ENCODE data around the gene KRT13. TPM values are rescaled to one million over a fixed set of nuclear protein-coding genes. Genes with fewer than 3 reads are reported as not detected.
A peak's percentile ranks its signal among the peaks of the same experiment; 100 is the strongest.

KRT13 gene
- total and polyA plus RNA-seq, 5 experiments from 2014 or later: not detected

DNA sequence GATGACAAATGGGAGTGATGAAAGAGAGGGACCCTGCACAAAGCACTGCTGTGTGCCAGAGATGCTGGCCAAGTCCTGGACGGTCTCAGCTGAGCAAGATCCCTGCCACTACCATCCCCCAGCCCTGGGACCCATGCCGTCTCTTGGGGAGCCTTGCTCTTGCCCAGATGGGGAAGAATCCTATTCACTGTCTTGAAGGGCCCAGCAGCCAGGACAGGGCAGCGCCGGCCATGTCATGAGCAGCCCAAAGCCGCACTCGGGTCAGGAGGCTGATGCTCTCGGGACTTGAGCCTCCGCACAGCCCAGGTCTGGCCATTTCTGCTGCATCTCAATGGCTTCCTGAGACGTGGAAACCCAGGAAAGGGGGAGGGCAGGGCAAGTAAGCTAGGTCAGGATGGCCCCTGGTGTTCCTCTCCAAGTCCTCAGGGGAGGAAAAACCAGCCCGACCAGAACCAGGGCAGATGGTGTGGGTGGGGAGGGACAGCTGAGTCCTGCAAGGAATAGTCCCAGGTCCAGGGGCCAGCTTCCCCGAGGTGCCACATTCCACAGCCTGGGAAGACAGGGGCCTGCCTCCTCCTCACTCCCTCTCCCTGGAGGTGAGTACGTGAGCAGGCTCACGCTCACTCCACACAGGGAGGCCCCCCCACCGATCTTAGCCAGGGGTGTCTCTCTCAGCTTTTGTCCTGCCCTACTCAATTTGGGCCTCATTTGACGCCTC is 30.5 kb upstream of the KRT13 start:
- H3K4me1 Mint-ChIP-seq: peaks cover 0 to 4% (median 0%) of the 10 kb centered on the region in 4 donors
- H3K27me3 Mint-ChIP-seq: peaks cover 11 to 50% (median 36%) of the 10 kb centered on the region in 5 donors
- H3K36me3 Mint-ChIP-seq: peaks cover 0 to 3% (median 0%) of the 10 kb centered on the region in 3 donors
- POLR2A ChIA-PET: no interaction called here
- ATAC-seq: no peak
- H3K9me3 Mint-ChIP-seq: no peaks in the 10 kb centered on the region
- no peak overlapping the region for H3K4me3 Mint-ChIP-seq
- no peak overlapping the region for H3K27ac Mint-ChIP-seq
- peak in 1 of 10 donors; percentile 57 for DNase-seq

GRCh38 chr17:41534899-41535546 is 29.6 kb upstream of the KRT13 start:
- no peak overlapping the region for H3K4me3 Mint-ChIP-seq
- peak in 1 of 10 donors; percentile 59 for DNase-seq
- peaks cover 0 to 4% (median 0%) of the 10 kb centered on the region in 4 donors for H3K4me1 Mint-ChIP-seq
- ATAC-seq: no peak
- H3K27ac Mint-ChIP-seq: peak overlapping the region in 1 of 10 donors; percentile 4
- POLR2A ChIA-PET: no interaction called here
- H3K27me3 Mint-ChIP-seq: peaks cover 11 to 59% (median 37%) of the 10 kb centered on the region in 5 donors
- H3K36me3 Mint-ChIP-seq: peaks cover 0 to 3% (median 0%) of the 10 kb centered on the region in 3 donors
- no peaks in the 10 kb centered on the region for H3K9me3 Mint-ChIP-seq

- Mint-ChIP-seq H3K4me1 (peaks cover 4 to 11% (median 8%) of the 10 kb centered on the region in 4 donors), H3K27ac (no peak overlapping the region), H3K4me3 (no peak overlapping the region), H3K36me3 (peaks cover 0 to 4% (median 0%) of the 10 kb centered on the region in 3 donors), H3K27me3 (peaks cover 24 to 73% (median 50%) of the 10 kb centered on the region in 5 donors), H3K9me3 (peaks cover 0 to 3% (median 0%) of the 10 kb centered on the region in 9 donors)
- POLR2A ChIA-PET: no interaction called here
- ATAC-seq: no peak
- DNase-seq: peak in 1 of 10 donors; percentile 10
Observed at GRCh38 chr17:41533613-41534012, 28.2 kb upstream of the KRT13 start.

DNA sequence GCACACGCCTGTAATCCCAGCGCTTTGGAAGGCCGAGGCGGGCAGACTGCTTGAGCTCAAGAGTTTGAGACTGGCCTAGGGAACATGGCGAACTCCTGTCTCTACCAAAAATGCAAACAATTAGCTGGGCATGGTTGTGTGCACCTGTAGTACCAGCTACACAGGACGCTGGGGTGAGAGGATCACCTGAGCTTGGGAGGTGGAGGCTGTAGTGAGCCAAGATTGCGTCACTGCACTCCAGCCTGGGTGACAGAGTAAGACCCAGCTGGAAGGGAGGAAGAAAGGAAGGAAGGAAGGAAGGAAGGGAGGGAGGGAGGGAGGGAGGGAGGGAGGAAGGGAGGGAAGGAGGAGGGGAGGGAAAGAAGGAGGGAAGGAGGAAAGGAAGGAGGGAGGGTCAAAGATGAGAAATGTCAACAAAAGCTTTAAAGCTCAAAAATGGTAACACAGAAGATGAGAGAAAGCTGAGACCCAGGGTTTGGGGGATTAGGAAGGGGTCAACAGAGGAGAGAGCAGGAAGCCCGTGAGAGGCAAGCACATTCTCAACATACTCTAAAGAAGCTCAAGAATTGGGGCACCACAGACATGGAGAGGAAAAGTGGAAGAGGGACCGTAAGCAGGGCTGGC is 27.6 kb upstream of the KRT13 start:
- H3K27me3 Mint-ChIP-seq: peaks cover 27 to 79% (median 55%) of the 10 kb centered on the region in 5 donors

GRCh38 chr17:41531993-41532392 is 26.6 kb upstream of the KRT13 start:
- peaks cover 31 to 83% (median 56%) of the 10 kb centered on the region in 5 donors for H3K27me3 Mint-ChIP-seq
- peaks cover 0 to 4% (median 0%) of the 10 kb centered on the region in 3 donors for H3K36me3 Mint-ChIP-seq
- peaks cover 7 to 27% (median 18%) of the 10 kb centered on the region in 4 donors for H3K4me1 Mint-ChIP-seq
- DNase-seq (no peak), ATAC-seq (no peak)
- H3K9me3 Mint-ChIP-seq: peaks cover 0 to 3% (median 0%) of the 10 kb centered on the region in 9 donors
- POLR2A ChIA-PET: no interaction called here
- no peak overlapping the region for H3K27ac Mint-ChIP-seq
- no peak overlapping the region for H3K4me3 Mint-ChIP-seq

More for the DNA sequence above, 27.6 kb upstream of the KRT13 start:
- peak overlapping the region in 1 of 10 donors; percentile 61 for H3K27ac Mint-ChIP-seq
- H3K4me3 Mint-ChIP-seq: no peak overlapping the region
- ATAC-seq: no peak
- peak in 1 of 10 donors; percentile 16 for DNase-seq
- peaks cover 0 to 3% (median 0%) of the 10 kb centered on the region in 9 donors for H3K9me3 Mint-ChIP-seq
- peaks cover 6 to 17% (median 11%) of the 10 kb centered on the region in 4 donors for H3K4me1 Mint-ChIP-seq
- POLR2A ChIA-PET: no interaction called here
- H3K36me3 Mint-ChIP-seq: peaks cover 0 to 4% (median 0%) of the 10 kb centered on the region in 3 donors

GRCh38 chr17:41530062-41531048 is 24.9 kb upstream of the KRT13 start:
- peaks cover 34 to 81% (median 52%) of the 10 kb centered on the region in 5 donors for H3K27me3 Mint-ChIP-seq
- H3K36me3 Mint-ChIP-seq: peaks cover 0 to 4% (median 0%) of the 10 kb centered on the region in 3 donors
- peaks cover 0 to 3% (median 0%) of the 10 kb centered on the region in 9 donors for H3K9me3 Mint-ChIP-seq
- H3K27ac Mint-ChIP-seq: peak overlapping the region in 1 of 10 donors; percentile 25
- no peak for DNase-seq
- peaks cover 5 to 27% (median 19%) of the 10 kb centered on the region in 4 donors for H3K4me1 Mint-ChIP-seq
- POLR2A ChIA-PET: interaction anchor here (1.0 kb wide), 1 partner anchor 16 kb away, joined by 3 read pairs; no protein-coding TSS in a partner anchor
- ATAC-seq: no peak
- no peak overlapping the region for H3K4me3 Mint-ChIP-seq

- Mint-ChIP-seq H3K4me1 (peaks cover 4 to 27% (median 19%) of the 10 kb centered on the region in 4 donors), H3K4me3 (peak overlapping the region in 7 of 10 donors; percentile 25 to 77 (median 59)), H3K27me3 (peaks cover 34 to 77% (median 49%) of the 10 kb centered on the region in 5 donors), H3K27ac (peak overlapping the region in 1 of 10 donors; percentile 25), H3K9me3 (peaks cover 0 to 3% (median 0%) of the 10 kb centered on the region in 9 donors), H3K36me3 (peaks cover 0 to 4% (median 0%) of the 10 kb centered on the region in 3 donors)
- POLR2A ChIA-PET: interaction anchor here (1.0 kb wide), 1 partner anchor 15 kb away, joined by 3 read pairs; no protein-coding TSS in a partner anchor
- ATAC-seq (no peak), DNase-seq (no peak)
Observed at GRCh38 chr17:41529491-41529915, 24.1 kb upstream of the KRT13 start.

DNA sequence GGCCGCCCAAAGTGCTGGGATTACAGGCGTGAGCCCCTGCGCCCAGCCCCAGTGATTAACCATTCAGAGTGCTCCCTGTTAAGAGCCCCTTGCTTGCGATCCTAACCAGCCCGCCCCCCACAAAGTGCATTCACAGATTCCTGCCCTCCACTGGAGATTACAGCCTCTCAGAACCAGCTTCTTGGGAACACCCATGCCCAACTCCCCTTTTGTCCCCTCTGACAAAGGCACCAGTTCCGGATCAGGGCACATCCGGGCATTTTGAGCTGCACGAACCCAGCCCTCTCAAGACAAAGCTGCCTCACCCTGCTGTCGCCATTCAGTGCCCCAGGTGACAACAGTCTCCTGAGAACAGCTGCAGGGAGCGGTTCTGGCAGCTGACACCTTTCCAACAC is 23.5 kb upstream of the KRT13 start:
- H3K27me3 Mint-ChIP-seq: peaks cover 34 to 77% (median 49%) of the 10 kb centered on the region in 5 donors
- peaks cover 0 to 4% (median 0%) of the 10 kb centered on the region in 3 donors for H3K36me3 Mint-ChIP-seq
- POLR2A ChIA-PET: no interaction called here
- peaks cover 4 to 27% (median 19%) of the 10 kb centered on the region in 4 donors for H3K4me1 Mint-ChIP-seq
- peak overlapping the region in 2 of 10 donors; percentile 25 to 67 for H3K27ac Mint-ChIP-seq
- H3K4me3 Mint-ChIP-seq: peak overlapping the region; percentile 38 to 77 (median 61)
- peaks cover 0 to 3% (median 0%) of the 10 kb centered on the region in 9 donors for H3K9me3 Mint-ChIP-seq
- ATAC-seq (no peak), DNase-seq (no peak)

- POLR2A ChIA-PET: interaction anchor here (0.6 to 0.7 kb wide), 2 partner anchors 25 to 999 kb away, joined by 3 read pairs; no protein-coding TSS in a partner anchor
- peaks cover 4 to 27% (median 19%) of the 10 kb centered on the region in 4 donors for H3K4me1 Mint-ChIP-seq
- no peak overlapping the region for H3K27ac Mint-ChIP-seq
- DNase-seq: peak in 3 of 10 donors; percentile 10 to 15 (median 13)
- peaks cover 0 to 3% (median 0%) of the 10 kb centered on the region in 9 donors for H3K9me3 Mint-ChIP-seq
- H3K36me3 Mint-ChIP-seq: peaks cover 0 to 1% (median 0%) of the 10 kb centered on the region in 3 donors
- H3K4me3 Mint-ChIP-seq: peak overlapping the region in 9 of 10 donors; percentile 36 to 77 (median 61)
- ATAC-seq: peak; percentile 58 to 87
- H3K27me3 Mint-ChIP-seq: peaks cover 30 to 62% (median 40%) of the 10 kb centered on the region in 5 donors
Observed at GRCh38 chr17:41527063-41528023, 21.9 kb upstream of the KRT13 start.

DNA sequence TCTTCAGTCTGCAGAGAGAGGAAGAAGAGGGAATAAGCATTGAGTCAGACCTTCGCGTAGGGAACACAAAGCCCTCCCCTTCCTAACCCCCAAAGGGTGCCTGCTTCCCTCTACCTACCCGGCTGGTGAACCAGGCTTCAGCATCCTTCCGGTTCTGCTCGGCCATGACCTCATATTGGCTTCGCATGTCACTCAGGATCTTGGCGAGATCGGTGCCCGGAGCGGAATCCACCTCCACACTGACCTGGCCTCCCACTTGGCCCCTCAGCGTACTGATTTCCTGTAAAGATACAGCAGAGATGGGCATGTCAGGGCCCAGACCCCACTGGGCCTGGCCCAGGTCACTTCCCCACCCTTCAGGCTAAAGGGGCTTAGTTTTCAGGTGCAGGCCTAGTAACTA is 18.8 kb upstream of the KRT13 start:
- Mint-ChIP-seq H3K27me3 (peaks cover 19 to 38% (median 21%) of the 10 kb centered on the region in 5 donors), H3K4me1 (peaks cover 4 to 22% (median 16%) of the 10 kb centered on the region in 4 donors), H3K27ac (no peak overlapping the region), H3K4me3 (no peak overlapping the region), H3K36me3 (no peaks in the 10 kb centered on the region), H3K9me3 (peaks cover 0 to 3% (median 0%) of the 10 kb centered on the region in 9 donors)
- no peak for ATAC-seq
- POLR2A ChIA-PET: no interaction called here
- DNase-seq: no peak
